Measurements from ENCODE around the gene TEX48. TPM values are rescaled to one million over a fixed set of nuclear protein-coding genes. Genes with fewer than 3 reads are reported as not detected.

The TEX48 gene
- total RNA-seq, 1 donor from 2014 or later: 0.68 TPM

- Mint-ChIP-seq H3K27ac (peak overlapping the region; percentile 98), H3K4me1 (ENCODE audit: low read depth) (peaks cover 93% of the 10 kb centered on the region), H3K9me3 (peaks cover 18% of the 10 kb centered on the region), H3K4me3 (ENCODE audit: low read depth) (peak overlapping the region; percentile 43), H3K27me3 (ENCODE audit: low read depth) (no peaks in the 10 kb centered on the region), H3K36me3 (ENCODE audit: low read depth) (peaks cover 42% of the 10 kb centered on the region)
- DNase-seq (ENCODE audit: low spot score): peak; percentile 82
- intact Hi-C loops (cut with micrococcal nuclease): loop anchor here (1.0 to 10.0 kb wide), 10 partner anchors 28 to 1936 kb away; partner anchors contain the start of gene SNX30
Observed at GRCh38 chr9:114691046-114691955, 9.3 kb upstream of the TEX48 start.

GRCh38 chr9:114690308-114690707 is 8.3 kb upstream of the TEX48 start:
- peaks cover 49% of the 10 kb centered on the region for H3K36me3 Mint-ChIP-seq (ENCODE audit: low read depth)
- intact Hi-C loops (cut with micrococcal nuclease): loop anchor here (1.0 to 10.0 kb wide), 7 partner anchors 8 to 1936 kb away; partner anchors contain the start of gene SNX30
- H3K27ac Mint-ChIP-seq: peak overlapping the region; percentile 98
- H3K9me3 Mint-ChIP-seq: peaks cover 24% of the 10 kb centered on the region
- no peak for DNase-seq (ENCODE audit: low spot score)
- peaks cover 95% of the 10 kb centered on the region for H3K4me1 Mint-ChIP-seq (ENCODE audit: low read depth)
- peak overlapping the region; percentile 49 for H3K4me3 Mint-ChIP-seq (ENCODE audit: low read depth)
- H3K27me3 Mint-ChIP-seq (ENCODE audit: low read depth): no peaks in the 10 kb centered on the region

DNA sequence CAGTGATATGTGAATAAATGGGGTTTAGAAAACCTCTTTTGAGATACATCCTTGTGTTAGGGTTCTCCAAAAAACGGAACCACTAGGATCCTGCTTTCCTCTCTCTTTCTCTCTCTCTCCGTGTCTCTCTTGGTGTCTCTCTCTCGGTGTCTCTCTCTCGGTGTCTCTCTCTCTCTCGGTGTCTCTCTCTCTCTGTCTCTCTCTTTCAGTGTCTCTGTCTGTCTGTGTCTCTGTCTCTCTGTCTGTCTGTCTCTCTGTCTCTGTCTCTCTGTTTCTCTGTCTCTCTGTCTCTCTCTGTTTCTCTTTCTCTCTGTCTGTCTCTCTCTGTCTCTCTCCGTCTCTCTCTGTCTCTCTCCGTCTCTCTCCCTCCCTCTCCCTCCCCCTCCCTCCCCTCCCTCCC is 7.8 kb upstream of the TEX48 start:
- peak overlapping the region; percentile 98 for H3K27ac Mint-ChIP-seq
- H3K4me3 Mint-ChIP-seq (ENCODE audit: low read depth): no peak overlapping the region
- no peak for DNase-seq (ENCODE audit: low spot score)
- H3K9me3 Mint-ChIP-seq: peaks cover 24% of the 10 kb centered on the region
- H3K4me1 Mint-ChIP-seq (ENCODE audit: low read depth): peaks cover 92% of the 10 kb centered on the region
- intact Hi-C loops (cut with micrococcal nuclease): loop anchor here (1.0 to 10.0 kb wide), 8 partner anchors 8 to 1935 kb away; partner anchors contain the start of gene SNX30
- H3K36me3 Mint-ChIP-seq (ENCODE audit: low read depth): peaks cover 51% of the 10 kb centered on the region
- H3K27me3 Mint-ChIP-seq (ENCODE audit: low read depth): no peaks in the 10 kb centered on the region

DNA sequence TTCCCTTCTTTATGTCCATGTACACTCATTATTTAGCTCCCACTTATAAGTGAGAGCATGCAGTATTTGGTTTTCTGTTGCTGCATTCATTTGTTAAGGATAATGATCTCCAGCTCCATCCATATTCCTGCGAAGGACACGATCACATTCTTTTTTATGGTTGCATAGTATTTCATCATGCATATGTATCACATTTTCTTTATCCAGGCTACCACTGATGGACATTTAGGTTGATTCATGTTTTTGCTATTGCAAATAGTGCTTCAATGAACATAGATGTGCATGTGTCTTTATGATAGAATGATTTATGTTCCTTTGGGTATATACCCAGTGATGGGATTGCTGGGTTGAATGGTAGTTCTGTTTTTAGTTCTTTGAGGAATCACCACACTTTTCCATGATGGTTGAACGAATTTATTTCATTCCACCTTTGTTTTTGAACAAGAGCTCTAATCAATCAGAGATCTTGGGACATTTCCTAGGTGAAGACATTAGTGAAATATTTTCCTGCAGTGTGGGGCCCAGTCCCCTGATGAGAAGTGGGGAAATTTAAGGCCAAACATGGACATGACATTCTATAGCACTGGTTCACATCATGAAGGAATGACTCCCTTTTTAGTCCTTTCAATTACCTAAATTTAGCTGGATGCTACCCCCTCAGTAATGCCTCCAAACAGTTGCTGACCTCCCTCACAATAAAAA is 7.1 kb upstream of the TEX48 start:
- Mint-ChIP-seq H3K4me3 (ENCODE audit: low read depth) (no peak overlapping the region), H3K36me3 (ENCODE audit: low read depth) (peaks cover 54% of the 10 kb centered on the region), H3K27me3 (ENCODE audit: low read depth) (no peaks in the 10 kb centered on the region), H3K9me3 (peaks cover 27% of the 10 kb centered on the region), H3K4me1 (ENCODE audit: low read depth) (peaks cover 90% of the 10 kb centered on the region), H3K27ac (peak overlapping the region; percentile 98)
- intact Hi-C loops (cut with micrococcal nuclease): loop anchor here (10.0 kb wide), 1 partner anchor 706 kb away; no protein-coding TSS in a partner anchor
- no peak for DNase-seq (ENCODE audit: low spot score)

DNA sequence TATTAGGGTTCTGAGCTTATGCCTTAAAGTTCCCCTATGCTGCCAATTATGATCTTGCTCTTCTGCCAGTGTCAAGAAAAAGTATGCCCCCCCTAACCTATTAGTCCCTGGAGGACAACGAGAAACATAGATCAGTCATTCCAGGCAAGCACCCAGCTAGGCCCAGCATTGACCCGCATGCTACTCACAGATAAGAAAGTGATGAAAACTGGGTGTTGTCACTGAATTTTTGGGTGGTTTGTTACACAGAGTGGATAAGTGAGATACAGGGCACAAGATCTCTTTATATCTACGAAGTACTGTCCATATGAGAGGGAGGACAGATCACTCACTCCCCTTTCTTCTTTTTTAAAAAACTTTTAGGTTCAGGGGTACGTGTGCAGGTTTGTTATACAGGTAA is 6.4 kb upstream of the TEX48 start:
- peak overlapping the region; percentile 90 for H3K27ac Mint-ChIP-seq
- peaks cover 57% of the 10 kb centered on the region for H3K36me3 Mint-ChIP-seq (ENCODE audit: low read depth)
- no peak for DNase-seq (ENCODE audit: low spot score)
- H3K4me3 Mint-ChIP-seq (ENCODE audit: low read depth): no peak overlapping the region
- peaks cover 28% of the 10 kb centered on the region for H3K9me3 Mint-ChIP-seq
- peaks cover 87% of the 10 kb centered on the region for H3K4me1 Mint-ChIP-seq (ENCODE audit: low read depth)
- H3K27me3 Mint-ChIP-seq (ENCODE audit: low read depth): no peaks in the 10 kb centered on the region
- intact Hi-C loops (cut with micrococcal nuclease): loop anchor here (10.0 kb wide), 1 partner anchor 706 kb away; no protein-coding TSS in a partner anchor

DNA sequence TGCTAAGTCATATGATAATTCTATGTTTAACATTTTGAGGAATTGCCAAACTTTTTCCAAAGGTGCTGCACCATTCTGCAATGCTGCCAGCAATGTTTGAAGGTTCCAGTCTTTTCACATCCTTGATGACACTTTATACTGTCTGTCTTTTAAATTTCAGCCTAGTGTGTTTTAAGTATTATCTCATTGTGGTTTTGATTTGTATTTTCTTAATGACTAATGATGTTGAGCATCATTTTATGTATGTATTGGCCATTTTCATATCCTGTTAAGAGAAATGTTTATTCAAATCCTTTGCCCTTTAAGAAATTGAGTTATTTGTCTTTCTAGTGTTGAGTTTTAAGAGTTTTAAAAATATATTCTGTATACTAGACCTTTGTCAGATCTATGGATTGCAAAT is 5.0 kb upstream of the TEX48 start:
- peaks cover 28% of the 10 kb centered on the region for H3K9me3 Mint-ChIP-seq
- DNase-seq (ENCODE audit: low spot score): no peak
- H3K4me3 Mint-ChIP-seq (ENCODE audit: low read depth): peak overlapping the region; percentile 54
- H3K27ac Mint-ChIP-seq: peak overlapping the region; percentile 90
- H3K4me1 Mint-ChIP-seq (ENCODE audit: low read depth): peaks cover 79% of the 10 kb centered on the region
- peaks cover 59% of the 10 kb centered on the region for H3K36me3 Mint-ChIP-seq (ENCODE audit: low read depth)
- no peaks in the 10 kb centered on the region for H3K27me3 Mint-ChIP-seq (ENCODE audit: low read depth)
- intact Hi-C loops (cut with micrococcal nuclease): loop anchor here (1.0 to 10.0 kb wide), 2 partner anchors 10 to 708 kb away; no protein-coding TSS in a partner anchor

GRCh38 chr9:114685951-114686350 is 4.0 kb upstream of the TEX48 start:
- Mint-ChIP-seq H3K4me3 (ENCODE audit: low read depth) (peak overlapping the region; percentile 51), H3K27me3 (ENCODE audit: low read depth) (no peaks in the 10 kb centered on the region), H3K9me3 (peaks cover 28% of the 10 kb centered on the region), H3K36me3 (ENCODE audit: low read depth) (peaks cover 59% of the 10 kb centered on the region), H3K27ac (peak overlapping the region; percentile 90), H3K4me1 (ENCODE audit: low read depth) (peaks cover 76% of the 10 kb centered on the region)
- intact Hi-C loops (cut with micrococcal nuclease): loop anchor here (10.0 kb wide), 1 partner anchor 709 kb away; no protein-coding TSS in a partner anchor
- DNase-seq (ENCODE audit: low spot score): no peak

- peaks cover 47% of the 10 kb centered on the region for H3K36me3 Mint-ChIP-seq (ENCODE audit: low read depth)
- H3K9me3 Mint-ChIP-seq: peaks cover 28% of the 10 kb centered on the region
- peak overlapping the region; percentile 59 for H3K4me3 Mint-ChIP-seq (ENCODE audit: low read depth)
- H3K4me1 Mint-ChIP-seq (ENCODE audit: low read depth): peaks cover 67% of the 10 kb centered on the region
- intact Hi-C loops (cut with micrococcal nuclease): loop anchor here (5.0 to 10.0 kb wide), 4 partner anchors 33 to 838 kb away; partner anchors contain the start of gene TNFSF15
- H3K27ac Mint-ChIP-seq: peak overlapping the region; percentile 54
- no peaks in the 10 kb centered on the region for H3K27me3 Mint-ChIP-seq (ENCODE audit: low read depth)
- no peak for DNase-seq (ENCODE audit: low spot score)
Observed at GRCh38 chr9:114684036-114684435, 2.0 kb upstream of the TEX48 start.

GRCh38 chr9:114682846-114683245 is 854 bp upstream of the TEX48 start:
- peak overlapping the region; percentile 29 for H3K27ac Mint-ChIP-seq
- H3K9me3 Mint-ChIP-seq: peaks cover 18% of the 10 kb centered on the region
- no peak overlapping the region for H3K4me3 Mint-ChIP-seq (ENCODE audit: low read depth)
- no peak for DNase-seq (ENCODE audit: low spot score)
- H3K4me1 Mint-ChIP-seq (ENCODE audit: low read depth): peaks cover 67% of the 10 kb centered on the region
- peaks cover 35% of the 10 kb centered on the region for H3K36me3 Mint-ChIP-seq (ENCODE audit: low read depth)
- peaks cover 5% of the 10 kb centered on the region for H3K27me3 Mint-ChIP-seq (ENCODE audit: low read depth)
- intact Hi-C loops (cut with micrococcal nuclease): loop anchor here (1.0 to 10.0 kb wide), 7 partner anchors 15 to 839 kb away; partner anchors contain the start of gene TNFSF15

- no peak overlapping the region for H3K4me3 Mint-ChIP-seq (ENCODE audit: low read depth)
- H3K27me3 Mint-ChIP-seq (ENCODE audit: low read depth): peaks cover 5% of the 10 kb centered on the region
- peaks cover 13% of the 10 kb centered on the region for H3K36me3 Mint-ChIP-seq (ENCODE audit: low read depth)
- H3K4me1 Mint-ChIP-seq (ENCODE audit: low read depth): peaks cover 60% of the 10 kb centered on the region
- peak overlapping the region; percentile 54 for H3K27ac Mint-ChIP-seq
- DNase-seq (ENCODE audit: low spot score): no peak
- intact Hi-C loops (cut with micrococcal nuclease): loop anchor here (1.0 to 10.0 kb wide), 7 partner anchors 18 to 842 kb away; partner anchors contain the start of genes TNFSF15 and TNFSF8
- peaks cover 5% of the 10 kb centered on the region for H3K9me3 Mint-ChIP-seq
Observed at GRCh38 chr9:114680259-114681001, 1.6 kb downstream of the TEX48 start.

DNA sequence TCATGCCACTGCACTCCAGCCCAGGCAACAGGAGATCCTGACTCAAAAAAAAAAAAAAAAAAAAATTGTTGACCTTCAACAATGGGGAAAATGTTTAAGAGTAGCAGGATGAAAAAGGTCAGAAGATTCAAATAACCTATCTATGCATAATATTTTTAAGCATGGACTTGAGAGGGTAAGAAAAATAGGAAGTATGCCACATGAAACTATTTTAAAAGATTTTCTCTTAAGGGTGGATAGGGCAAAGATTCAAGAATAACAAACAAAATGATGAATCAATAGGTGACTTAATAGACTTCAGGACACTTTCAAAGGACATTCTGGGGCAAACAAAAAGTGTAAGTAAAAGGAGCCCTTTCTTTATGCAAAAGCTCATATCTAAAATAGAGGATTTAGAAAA is 3.2 kb downstream of the TEX48 start:
- Mint-ChIP-seq H3K27ac (no peak overlapping the region), H3K27me3 (ENCODE audit: low read depth) (peaks cover 5% of the 10 kb centered on the region), H3K4me1 (ENCODE audit: low read depth) (peaks cover 60% of the 10 kb centered on the region), H3K9me3 (no peaks in the 10 kb centered on the region), H3K4me3 (ENCODE audit: low read depth) (no peak overlapping the region), H3K36me3 (ENCODE audit: low read depth) (peaks cover 3% of the 10 kb centered on the region)
- intact Hi-C loops (cut with micrococcal nuclease): no loop called here
- no peak for DNase-seq (ENCODE audit: low spot score)

- intact Hi-C loops (cut with micrococcal nuclease): no loop called here
- Mint-ChIP-seq H3K4me1 (ENCODE audit: low read depth) (peaks cover 57% of the 10 kb centered on the region), H3K4me3 (ENCODE audit: low read depth) (no peak overlapping the region), H3K36me3 (ENCODE audit: low read depth) (no peaks in the 10 kb centered on the region), H3K27ac (no peak overlapping the region), H3K9me3 (no peaks in the 10 kb centered on the region), H3K27me3 (ENCODE audit: low read depth) (peaks cover 5% of the 10 kb centered on the region)
- DNase-seq (ENCODE audit: low spot score): no peak
Observed at GRCh38 chr9:114678130-114678529, 3.9 kb downstream of the TEX48 start.

Measured in activated T-helper 2 cell treated with anti-CD3 and anti-CD28 coated beads, Interferon-gamma antibody, Interleukin-2, Interleukin-4, amounts not matched to agents 10 μg/mL and 5 μg/mL and 100 μg/mL, durations not matched to agents 14 hours and 24 hours and 36 hours (primary cell).